Stimulated activated CD4-positive, alpha-beta T cell treated with anti-CD3 and anti-CD28 coated beads, Interleukin-12 subunit alpha, Interleukin-12 subunit beta, amount 100 ng/mL, for 48 hours (primary cell): ENCODE data around the gene TTC21A.
A peak's percentile ranks its signal among the peaks of the same experiment; 100 is the strongest.
"Not testable (repeated sequence)": the region's sequence is repeated elsewhere in the genome, so short reads cannot be mapped to it uniquely, and the experiment has no call there.

Experiments
- DNase-seq, 3 donors: peaks; one replicate each; pipeline ENCODE4 v3.0.0-alpha.2; 2020; ENCODE audit warnings: low read depth in 2 of 3, low spot score in 1 of 3

The TTC21A gene, protein sequence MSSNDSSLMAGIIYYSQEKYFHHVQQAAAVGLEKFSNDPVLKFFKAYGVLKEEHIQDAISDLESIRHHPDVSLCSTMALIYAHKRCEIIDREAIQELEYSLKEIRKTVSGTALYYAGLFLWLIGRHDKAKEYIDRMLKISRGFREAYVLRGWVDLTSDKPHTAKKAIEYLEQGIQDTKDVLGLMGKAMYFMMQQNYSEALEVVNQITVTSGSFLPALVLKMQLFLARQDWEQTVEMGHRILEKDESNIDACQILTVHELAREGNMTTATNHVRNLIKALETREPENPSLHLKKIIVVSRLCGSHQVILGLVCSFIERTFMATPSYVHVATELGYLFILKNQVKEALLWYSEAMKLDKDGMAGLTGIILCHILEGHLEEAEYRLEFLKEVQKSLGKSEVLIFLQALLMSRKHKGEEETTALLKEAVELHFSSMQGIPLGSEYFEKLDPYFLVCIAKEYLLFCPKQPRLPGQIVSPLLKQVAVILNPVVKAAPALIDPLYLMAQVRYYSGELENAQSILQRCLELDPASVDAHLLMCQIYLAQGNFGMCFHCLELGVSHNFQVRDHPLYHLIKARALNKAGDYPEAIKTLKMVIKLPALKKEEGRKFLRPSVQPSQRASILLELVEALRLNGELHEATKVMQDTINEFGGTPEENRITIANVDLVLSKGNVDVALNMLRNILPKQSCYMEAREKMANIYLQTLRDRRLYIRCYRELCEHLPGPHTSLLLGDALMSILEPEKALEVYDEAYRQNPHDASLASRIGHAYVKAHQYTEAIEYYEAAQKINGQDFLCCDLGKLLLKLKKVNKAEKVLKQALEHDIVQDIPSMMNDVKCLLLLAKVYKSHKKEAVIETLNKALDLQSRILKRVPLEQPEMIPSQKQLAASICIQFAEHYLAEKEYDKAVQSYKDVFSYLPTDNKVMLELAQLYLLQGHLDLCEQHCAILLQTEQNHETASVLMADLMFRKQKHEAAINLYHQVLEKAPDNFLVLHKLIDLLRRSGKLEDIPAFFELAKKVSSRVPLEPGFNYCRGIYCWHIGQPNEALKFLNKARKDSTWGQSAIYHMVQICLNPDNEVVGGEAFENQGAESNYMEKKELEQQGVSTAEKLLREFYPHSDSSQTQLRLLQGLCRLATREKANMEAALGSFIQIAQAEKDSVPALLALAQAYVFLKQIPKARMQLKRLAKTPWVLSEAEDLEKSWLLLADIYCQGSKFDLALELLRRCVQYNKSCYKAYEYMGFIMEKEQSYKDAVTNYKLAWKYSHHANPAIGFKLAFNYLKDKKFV (N-terminal part only)

DNA sequence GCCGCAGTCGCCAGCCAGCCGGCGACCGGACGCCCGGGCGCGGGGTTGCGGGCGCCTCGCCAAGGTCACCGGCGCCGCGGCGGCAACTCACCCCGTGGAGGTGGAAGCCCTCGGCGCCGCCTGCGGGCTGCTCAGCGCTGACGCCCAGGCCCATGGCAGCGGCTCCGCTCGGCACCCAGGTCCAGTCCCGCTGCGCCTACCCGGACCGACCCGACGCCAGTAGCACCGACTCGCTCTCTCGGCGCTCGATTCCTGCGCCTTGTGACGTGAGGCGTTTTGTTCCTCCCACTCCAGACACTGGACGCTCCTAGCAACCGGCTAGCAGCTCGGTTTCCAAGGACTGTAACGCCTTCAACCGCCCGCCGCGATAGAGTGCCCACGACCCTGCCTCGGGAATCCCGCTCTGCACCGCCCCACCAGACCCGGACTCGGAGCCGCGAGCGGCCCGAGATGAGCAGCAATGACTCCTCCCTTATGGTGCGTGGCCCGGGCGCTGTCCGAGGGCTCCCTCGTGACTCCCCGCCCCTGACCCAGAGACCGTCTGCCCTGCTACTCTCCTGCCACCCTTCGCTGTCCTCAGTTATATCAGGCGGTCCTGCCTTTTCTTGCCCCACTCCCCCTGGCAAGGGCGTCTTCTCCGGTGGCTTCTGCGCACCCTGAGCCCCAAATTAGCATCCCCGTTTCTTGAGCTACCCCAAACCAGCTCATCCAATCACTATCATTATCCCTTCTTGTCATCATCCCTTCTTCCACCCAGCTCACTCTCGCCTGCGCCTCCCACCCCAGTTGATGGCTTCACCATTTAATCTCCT, at the start of gene TTC21A, which contains the start of gene GORASP1:
Gene TTC21A, plus strand, starts transcription at position 293 of the 812 bp plus-strand sequence. Its CDS starts 158 bp downstream, at position 451.
Gene GORASP1, minus strand, starts transcription at position 240 of the 812 bp plus-strand sequence. Its CDS starts 86 bp downstream, at position 154.
- peak; percentile 37 to 59 (median 43) for DNase-seq

DNA sequence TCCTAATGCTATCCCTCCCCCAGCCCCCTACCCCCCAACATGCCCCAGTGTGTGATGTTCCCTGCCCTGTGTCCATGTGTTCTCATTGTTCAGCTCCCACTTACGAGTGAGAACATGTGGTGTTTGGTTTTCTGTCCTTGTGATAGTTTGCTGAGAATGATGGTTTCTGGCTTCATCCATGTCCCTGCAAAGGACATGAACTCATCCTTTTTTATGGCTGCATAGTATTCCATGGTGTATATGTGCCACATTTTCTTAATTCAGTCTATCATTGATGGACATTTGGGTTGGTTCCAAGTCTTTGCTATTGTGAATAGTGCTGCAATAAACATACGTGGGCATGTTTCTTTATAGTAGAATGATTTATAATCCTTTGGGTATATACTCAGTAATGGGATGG, 46.3 kb upstream of the TTC21A start:
- not testable (repeated sequence) for DNase-seq

DNA sequence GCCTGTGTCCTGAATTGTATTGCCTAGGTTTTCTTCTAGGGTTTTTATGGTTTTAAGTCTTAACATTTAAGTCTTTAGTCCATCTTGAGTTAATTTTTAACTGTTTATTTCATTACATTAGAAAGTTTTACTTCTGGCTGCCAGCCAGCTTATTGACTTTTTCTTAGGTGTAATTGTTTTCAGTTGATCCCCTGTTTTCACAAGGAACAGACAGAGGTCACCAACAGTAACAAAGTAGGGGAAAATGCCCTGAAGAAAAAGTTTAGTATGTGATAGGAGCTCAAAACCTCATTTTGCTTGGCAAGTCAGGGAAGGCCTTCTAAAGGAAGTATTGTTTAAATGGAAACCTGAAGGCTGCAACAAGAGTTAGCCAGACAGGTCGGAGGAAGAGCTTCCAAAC, 45.3 kb upstream of the TTC21A start:
- no peak for DNase-seq

DNA sequence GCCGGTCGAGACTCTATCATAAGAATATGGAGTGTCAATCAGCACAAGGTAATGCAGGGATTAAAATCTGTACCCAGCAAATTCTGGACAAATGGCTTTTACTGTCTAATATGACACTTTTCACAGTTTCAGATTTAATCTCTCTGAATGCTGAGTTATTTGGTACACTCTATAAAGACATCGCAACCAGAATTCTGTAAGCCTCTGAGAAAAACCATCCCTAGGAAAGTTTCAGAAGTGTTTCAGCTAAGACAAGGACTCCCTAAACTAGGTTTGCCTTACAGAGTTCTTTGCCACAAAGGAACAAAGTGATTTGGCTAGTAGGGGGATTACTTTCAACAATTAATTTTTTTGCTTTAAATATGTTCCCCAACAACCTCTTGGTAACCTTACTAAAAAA, 44.3 kb upstream of the TTC21A start:
- no peak for DNase-seq

DNA sequence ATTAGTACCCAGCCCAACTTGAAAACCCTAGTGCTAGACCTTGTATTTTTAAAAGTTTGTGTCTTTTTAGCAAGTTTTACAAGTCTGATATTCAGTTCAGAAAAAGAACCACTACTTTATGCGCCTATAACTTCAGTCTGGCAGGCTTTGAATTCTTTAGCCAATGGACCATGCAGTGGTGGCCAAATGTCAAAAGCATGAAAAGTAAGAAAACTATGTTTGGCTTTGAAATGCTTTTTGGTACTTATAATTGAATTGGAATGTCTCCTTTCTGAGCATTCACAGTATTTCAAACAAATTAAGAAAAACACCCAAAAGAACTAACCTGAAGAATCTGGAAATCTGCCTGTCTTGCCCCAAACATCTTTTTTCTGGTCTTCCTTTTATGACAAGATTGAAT, 42.8 kb upstream of the TTC21A start:
- DNase-seq = no peak

DNA sequence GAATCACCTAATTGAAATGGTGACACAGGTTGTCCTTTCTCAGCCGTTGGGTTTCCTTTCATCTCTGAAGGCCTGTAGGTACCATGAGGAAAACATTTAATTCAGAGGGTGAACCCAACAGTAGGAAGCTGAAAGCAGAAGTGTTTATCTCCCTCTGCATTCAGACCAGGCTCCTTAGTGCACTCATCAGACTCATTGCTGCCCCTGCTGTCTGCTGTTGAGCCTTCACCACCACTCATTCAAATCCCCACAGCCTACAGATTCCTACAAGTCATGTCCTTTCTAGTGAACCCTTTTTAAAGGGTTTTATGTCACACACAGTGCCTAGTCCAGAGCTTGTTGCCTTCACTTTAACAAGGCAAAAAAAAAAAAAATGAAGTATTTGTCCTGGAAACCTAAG, 42.3 kb upstream of the TTC21A start:
- DNase-seq = no peak

DNA sequence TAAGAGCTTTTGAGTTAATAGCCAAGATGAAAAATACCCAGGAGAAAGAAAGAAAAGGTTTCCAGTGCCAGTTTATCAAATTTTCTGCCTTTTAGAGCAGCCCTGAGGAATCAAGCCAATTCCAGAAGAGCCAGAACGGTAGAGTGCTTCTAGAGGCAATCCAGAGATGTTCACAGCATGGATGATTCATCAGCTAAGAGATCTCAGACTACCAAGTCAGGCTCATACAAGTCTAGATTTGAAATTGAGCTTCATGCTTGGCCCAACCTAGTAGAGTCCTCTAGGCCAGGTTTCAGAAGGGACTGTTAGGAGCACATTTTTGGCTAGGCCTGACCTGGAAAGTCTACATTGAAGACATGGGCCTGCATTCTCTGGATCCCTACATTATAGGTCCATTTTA, 40.2 kb upstream of the TTC21A start:
- no peak for DNase-seq

DNA sequence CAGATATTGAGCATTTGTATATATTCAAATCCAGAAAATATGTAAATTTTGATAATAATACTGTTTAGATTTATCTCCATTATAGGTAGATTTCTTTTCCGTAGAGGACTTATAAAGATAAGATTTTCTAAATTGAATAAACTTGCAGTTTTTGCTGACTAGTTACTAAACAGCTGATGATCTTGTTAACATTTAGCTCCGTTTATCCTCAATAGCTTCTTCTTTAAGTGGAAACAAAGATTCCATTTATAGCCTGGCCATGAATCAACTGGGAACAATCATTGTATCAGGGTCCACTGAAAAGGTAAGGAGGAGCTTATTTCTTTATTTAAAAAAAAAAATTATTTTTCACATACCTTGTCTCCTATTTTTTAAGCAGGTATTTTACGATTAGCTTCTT, 38.9 kb upstream of the TTC21A start:
- DNase-seq = no peak

DNA sequence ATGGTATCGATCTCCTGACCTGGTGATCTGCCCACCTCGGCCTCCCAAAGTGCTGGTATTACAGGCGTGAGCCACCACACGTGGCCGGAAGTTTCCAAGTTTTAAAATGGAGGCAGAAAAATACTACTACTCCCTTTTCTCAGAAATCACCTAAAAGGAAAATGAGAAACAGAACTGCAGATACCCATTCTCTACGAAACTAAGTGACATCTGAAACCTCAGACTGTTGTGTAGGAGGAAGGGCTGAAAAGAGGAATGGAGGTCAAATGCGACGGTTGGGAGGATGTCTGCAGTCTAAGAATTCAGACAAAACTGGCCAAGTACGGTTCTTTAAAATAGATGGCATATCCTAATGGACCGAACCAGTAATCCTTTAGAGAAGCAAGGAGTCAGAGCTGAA, 31.6 kb upstream of the TTC21A start:
- DNase-seq = no peak

DNA sequence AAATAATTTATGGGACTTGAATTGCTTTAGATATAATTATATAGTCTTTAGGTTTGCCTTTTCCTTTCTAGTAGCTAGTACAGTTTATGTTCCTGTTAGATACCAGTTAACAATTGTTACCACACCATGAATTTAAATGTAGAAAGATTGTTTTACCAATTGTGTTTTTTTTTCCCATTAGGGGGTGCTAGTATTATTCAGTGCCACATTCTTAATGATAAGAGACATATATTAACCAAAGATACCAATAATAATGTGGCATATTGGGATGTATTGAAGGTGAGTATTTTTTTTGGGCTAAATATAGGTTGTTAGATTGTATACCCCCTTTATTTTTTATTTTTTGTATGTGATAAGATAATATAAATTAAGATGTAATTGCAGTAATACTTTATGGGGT, 27.9 kb upstream of the TTC21A start:
- DNase-seq = no peak

DNA sequence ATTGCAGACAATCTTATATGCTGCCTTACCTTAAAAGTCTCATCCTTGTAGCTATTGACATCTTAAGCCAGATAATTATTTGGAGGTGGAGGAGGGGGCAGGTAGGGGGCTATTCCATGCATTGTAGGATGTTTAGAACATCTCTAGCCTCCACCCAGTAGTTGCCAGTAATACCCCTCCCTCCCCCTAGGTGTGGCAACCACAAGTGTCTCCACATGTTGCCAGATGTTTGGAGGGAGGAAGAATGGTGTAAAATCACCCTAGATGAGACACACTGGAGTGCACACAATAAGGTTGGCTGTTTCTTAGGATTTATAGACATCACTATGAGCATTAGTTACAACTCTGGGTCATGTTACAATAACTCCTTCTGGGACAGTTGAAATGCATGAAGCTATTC, 27.5 kb upstream of the TTC21A start:
- DNase-seq = no peak

DNA sequence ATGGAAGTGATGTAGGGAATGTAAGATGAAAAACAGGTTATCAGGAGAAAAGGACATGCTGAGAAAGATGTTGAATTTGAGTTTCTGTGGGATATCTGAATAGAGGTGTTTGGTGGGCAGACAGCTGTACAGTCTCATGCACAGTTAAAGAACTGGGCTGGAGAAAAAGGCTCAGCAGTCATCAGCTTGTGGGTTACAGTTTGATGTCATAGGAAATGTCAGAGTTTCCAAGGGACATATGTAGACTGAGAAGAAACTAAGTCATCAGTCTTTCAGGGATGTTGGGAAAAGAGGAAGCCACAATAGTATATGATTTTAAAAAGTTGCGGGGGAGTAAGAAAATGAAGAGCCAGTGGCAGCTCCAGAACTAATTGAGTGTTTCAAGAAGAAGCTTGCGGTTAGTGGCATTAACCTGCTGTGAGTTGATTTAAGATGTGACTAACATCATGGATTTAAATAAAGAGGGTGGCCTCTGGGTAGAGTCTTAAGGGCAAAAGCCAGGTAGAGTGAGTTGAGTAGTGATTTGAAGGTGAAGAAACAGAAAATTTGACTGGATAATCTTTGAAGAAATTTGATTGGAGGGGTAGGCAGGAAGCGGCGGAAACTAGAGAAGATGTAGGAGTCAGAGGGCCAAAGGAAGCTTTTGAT, 24.7 kb upstream of the TTC21A start:
- no peak for DNase-seq

DNA sequence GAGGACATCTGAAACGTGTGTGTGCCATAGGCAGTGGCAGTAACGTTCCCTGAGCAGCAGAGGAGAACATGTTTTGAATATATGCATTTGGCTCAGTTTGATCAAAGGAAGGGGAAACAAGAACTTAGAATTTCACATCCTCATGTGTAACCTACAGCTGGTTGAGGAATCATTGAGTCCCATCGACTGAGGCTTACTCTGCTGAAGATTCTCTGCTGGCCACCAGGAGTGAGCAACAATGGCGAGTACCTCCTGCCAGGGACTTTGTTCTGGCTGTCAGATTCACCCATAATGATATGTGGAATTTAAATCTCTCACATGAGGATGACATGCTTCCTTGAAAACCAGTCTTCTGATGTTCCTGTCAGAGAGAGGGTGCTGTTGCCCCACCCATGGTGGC, 21.3 kb upstream of the TTC21A start:
- no peak for DNase-seq

DNA sequence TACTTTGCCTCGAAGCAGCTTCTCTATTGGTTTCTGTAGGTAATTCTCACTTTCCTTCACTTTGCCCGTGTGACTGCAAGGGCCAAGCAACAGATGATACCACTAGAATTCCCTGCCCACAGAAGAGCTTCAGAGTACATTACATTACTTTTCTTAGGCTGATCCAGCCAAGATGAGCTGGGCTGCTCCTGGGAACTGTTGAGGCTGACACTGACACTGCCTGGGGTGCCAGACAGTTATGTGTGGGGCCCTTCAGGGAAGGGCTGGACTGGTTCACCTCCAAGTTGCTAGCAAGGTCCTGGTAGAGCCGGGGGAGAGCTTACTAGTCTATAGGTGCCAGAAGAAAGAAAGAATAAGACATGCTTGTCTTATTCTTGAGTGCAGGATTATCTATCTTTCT, 19.0 kb upstream of the TTC21A start:
- DNase-seq = no peak

DNA sequence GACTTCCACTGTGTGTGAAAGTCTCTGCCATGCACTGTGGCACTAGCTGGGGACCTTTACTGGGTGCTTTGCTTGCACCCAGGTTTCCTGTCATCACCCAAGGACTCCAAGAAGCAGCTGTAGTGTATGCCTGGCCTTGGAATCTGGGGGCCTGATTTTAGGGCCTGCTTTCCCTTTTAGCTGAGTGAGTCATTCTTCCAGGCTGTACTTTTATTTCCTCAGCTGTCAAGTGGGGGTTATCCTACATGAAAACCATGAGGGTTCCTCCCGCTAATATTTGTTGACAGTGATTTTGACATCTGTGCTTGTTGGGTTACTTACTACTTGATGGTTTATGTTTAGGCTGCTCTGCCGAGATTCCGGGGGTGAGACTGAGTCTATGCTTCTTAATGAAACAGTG, 18.6 kb upstream of the TTC21A start:
- no peak for DNase-seq

DNA sequence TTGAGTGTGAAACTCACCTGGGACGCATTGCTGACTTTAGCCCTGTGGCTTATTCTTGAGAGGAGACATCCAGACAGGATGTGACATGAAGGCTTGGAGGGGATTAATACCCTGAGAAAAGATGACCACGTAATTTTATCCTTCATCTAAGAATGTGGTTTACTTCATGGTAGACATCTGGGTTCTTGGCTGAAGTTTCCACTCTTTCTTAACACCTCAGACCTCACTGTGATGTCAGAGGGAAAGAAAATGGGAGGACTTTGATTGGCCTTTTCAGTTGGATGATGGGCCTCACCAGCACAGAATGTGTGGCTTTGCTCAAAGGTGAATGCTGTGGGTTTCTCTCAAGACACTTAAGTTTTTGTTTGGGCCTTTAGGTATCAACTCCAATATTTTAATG, 16.6 kb upstream of the TTC21A start:
- DNase-seq = no peak

DNA sequence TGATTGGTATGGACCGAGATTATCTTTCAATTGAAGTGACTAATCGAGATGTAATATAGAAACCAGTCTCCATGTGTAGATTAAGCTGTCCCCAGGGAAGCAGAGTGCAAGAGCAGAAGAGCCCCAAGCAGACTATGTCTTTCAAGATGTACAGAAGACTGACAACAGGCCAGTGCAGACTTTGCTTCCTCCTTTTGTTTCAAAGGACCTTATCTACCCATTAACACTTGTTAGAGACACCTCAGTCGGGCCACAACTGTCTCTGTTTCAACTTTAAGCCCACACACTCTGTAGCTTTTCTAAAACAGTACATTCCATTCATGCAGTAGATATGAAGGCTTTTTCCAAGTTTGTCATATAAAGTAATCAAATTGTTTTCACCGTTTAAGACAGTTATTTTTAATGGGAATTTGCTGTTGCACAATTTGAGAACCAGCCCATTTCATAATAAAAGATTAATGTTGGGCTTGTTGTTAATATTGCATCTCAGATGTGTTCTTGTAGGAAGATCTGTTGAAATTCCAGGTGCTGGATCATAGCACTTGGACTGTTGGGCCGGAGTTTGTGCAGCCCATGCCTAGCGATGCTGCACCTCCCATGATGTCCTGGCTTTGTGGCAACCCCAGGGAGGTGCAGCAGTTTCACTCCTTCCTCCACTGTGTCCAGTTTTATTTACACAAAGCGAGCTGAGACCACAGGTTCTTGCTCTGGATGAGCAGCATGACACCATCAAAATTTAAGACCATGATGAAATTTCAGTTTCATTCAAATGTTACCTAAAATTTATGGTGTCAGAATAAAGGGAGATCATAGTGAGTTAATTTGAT, 12.4 kb upstream of the TTC21A start:
- DNase-seq = no peak

DNA sequence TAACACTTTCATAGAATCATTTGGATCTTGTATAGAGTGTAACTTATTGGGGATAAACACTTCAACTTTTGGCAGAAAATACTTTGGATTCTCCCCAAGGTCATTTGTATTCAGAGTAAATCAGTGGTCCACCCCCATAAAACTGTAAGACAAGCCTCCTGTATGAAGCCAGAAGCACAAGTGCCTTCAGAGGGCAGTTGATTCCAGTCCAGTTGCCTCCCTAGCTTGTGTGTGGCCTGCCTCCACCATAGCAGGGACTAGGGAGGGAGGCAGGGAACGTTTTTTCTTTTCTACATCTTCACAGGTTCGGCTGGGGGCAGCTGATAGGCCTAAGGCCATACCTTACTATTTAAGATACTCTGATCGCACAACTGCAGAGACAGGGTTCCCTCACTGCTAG, 11.7 kb upstream of the TTC21A start:
- no peak for DNase-seq

DNA sequence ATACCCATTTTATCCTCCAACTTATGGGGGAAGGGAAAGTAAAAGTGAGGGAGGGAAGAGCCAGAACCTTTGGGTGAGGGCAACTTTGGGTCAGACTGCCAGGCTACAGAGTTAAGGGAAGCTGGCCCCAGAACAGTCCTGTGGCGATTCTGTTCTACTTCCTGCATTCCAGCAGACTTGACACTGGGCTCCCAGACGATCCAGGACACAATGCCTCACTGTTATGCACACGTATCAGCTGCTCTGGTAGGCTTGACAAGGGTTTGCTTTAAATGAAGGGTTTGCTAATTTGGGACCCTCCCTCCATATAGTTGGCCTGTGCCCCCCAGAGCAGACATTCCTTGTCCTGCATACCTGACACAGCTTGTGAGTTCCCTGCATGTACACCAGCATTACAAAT, 10.7 kb upstream of the TTC21A start:
- DNase-seq = no peak
